ENCODE results near the gene CHST6. TPM values are rescaled to one million over a fixed set of nuclear protein-coding genes. Genes with fewer than 3 reads are reported as not detected.
"Not testable (repeated sequence)": the region's sequence is repeated elsewhere in the genome, so short reads cannot be mapped to it uniquely, and the experiment has no call there.

The CHST6 gene
- total RNA-seq, 8 experiments from 2014 or later = 0.10 to 9.6 (median 0.49) TPM

DNA sequence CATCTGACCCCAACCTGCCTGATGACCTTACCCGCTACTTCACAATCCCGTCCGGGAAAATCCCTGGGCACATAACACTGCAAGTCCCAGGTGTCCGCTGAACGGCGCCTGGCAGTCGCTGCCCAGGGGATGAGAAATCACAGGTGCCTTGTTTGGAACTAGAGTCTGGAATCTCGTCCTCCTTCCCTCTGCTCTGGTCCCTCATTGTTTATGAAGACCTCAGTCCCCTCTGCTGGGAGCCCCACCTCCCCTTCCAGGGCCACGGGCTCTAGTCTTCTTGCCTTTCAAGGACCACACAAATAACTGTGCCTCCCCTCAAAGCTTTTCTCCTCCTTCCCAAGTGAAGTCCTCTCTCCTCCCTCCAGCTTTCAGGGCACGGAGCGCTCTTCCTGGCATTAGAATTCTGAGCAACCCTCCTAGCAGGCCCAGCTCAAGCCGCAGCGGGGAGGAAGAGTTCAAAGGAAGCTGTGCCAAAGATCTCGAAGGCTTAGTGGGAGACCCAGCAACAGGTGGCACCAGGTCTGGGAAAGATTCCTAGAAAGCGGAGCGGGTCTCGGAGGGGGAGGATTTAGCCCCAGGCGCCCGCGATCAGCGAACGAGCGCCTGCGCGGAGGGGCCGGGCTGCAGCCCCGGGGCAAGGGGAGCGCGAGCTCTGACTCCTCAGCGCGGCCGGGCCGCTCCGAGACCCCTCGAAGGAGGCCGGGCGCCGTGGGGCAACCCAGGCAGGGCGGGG lies 31.7 kb downstream of the CHST6 start:
- H3K4me3 ChIP-seq = peak overlapping the region; percentile 56 to 92 (median 79)
- in situ Hi-C loops (cut with MboI; ENCODE audit: low pct_unique_long_range_greater_than_20kb in 2 of 9, low sequenced_read_pairs in 9 of 9, unreplicated experiment in 9 of 9) = loop anchor here in 2 of 9 experiments (25.0 kb wide), 2 partner anchors 149 to 299 kb away; partner anchors contain the start of gene ADAT1 (in 1 of the 2)
- ATAC-seq (replicated peaks in 6 of 8) = peak; percentile 12 to 25 (median 20)
- peaks cover 7 to 13% of the 10 kb centered on the region in 2 donors for H3K4me1 ChIP-seq (replicated peaks in 1 of 2)
- peak overlapping the region; percentile 80 to 89 for H3K27ac ChIP-seq
- 0% methylated on average over 3 to 10 of the region's 39 CpGs; no CpG with 5 or more reads in 8 of the 10 experiments for WGBS, 10 experiments

DNA sequence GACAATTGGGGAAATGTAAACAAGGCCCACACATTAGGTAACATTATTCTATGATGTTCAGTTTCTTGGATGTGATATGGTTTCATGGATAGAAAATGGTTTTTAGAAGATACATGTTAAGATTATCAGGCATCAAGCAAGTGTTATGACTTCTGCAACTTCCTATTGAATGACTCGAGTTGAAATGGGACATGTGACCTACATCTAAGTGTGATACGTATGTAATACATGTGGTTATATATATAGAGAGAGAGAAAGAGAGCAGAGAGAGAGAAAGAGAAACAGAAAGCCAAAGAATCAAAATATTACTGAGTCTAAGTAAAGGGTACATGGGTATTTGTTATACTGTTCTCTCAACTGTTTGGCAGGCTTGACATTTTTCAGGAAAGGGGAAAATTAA lies 32.4 kb downstream of the CHST6 start:
- Histone ChIP-seq H3K27ac (no peak overlapping the region), H3K4me3 (peak overlapping the region; percentile 56 to 92 (median 79)), H3K4me1 (replicated peaks in 1 of 2) (peaks cover 7 to 13% of the 10 kb centered on the region in 2 donors)
- ATAC-seq (replicated peaks in 6 of 8) = no peak
- in situ Hi-C loops (cut with MboI; ENCODE audit: low pct_unique_long_range_greater_than_20kb in 2 of 9, low sequenced_read_pairs in 9 of 9, unreplicated experiment in 9 of 9) = loop anchor here in 2 of 9 experiments (25.0 kb wide), 2 partner anchors 149 to 299 kb away; partner anchors contain the start of gene ADAT1 (in 1 of the 2)
- WGBS, 10 experiments = 4 to 88% (median 42%) methylated on average over 2 of the region's 2 CpGs; no CpG with 5 or more reads in 1 of the 10 experiments

GRCh38 chr16:75461575-75461974 lies 33.7 kb downstream of the CHST6 start:
- in situ Hi-C loops (cut with MboI; ENCODE audit: low pct_unique_long_range_greater_than_20kb in 2 of 9, low sequenced_read_pairs in 9 of 9, unreplicated experiment in 9 of 9) = loop anchor here in 2 of 9 experiments (25.0 kb wide), 2 partner anchors 151 to 301 kb away; partner anchors contain the start of gene ADAT1 (in 1 of the 2)
- no peak overlapping the region for H3K4me3 ChIP-seq
- H3K4me1 ChIP-seq (replicated peaks in 1 of 2) = peaks cover 7 to 13% of the 10 kb centered on the region in 2 donors
- WGBS, 10 experiments = 83 to 100% (median 94%) methylated on average over 1 to 2 of the region's 2 CpGs; no CpG with 5 or more reads in 5 of the 10 experiments
- ATAC-seq (replicated peaks in 6 of 8) = no peak
- no peak overlapping the region for H3K27ac ChIP-seq

GRCh38 chr16:75460446-75460845 lies 34.8 kb downstream of the CHST6 start:
- H3K4me3 ChIP-seq = no peak overlapping the region
- in situ Hi-C loops (cut with MboI; ENCODE audit: low pct_unique_long_range_greater_than_20kb in 2 of 9, low sequenced_read_pairs in 9 of 9, unreplicated experiment in 9 of 9) = loop anchor here in 2 of 9 experiments (25.0 kb wide), 2 partner anchors 152 to 302 kb away; partner anchors contain the start of gene ADAT1 (in 1 of the 2)
- 20% methylated on average over 1 of the region's 1 CpG; no CpG with 5 or more reads in 9 of the 10 experiments for WGBS, 10 experiments
- no peak for ATAC-seq (replicated peaks in 6 of 8)
- H3K4me1 ChIP-seq (replicated peaks in 1 of 2) = peaks cover 11 to 19% of the 10 kb centered on the region in 2 donors
- H3K27ac ChIP-seq = peak overlapping the region in 1 of 2 donors; percentile 9

- H3K4me1 ChIP-seq (replicated peaks in 1 of 2) = peaks cover 11 to 22% of the 10 kb centered on the region in 2 donors
- no peak overlapping the region for H3K27ac ChIP-seq
- H3K4me3 ChIP-seq = no peak overlapping the region
- no peak for ATAC-seq (replicated peaks in 6 of 8)
- in situ Hi-C loops (cut with MboI; ENCODE audit: low pct_unique_long_range_greater_than_20kb in 2 of 9, low sequenced_read_pairs in 9 of 9, unreplicated experiment in 9 of 9) = loop anchor here in 2 of 9 experiments (25.0 kb wide), 2 partner anchors 153 to 303 kb away; partner anchors contain the start of gene ADAT1 (in 1 of the 2)
- 80 to 100% (median 100%) methylated on average over 1 to 3 of the region's 4 CpGs; no CpG with 5 or more reads in 4 of the 10 experiments for WGBS, 10 experiments
Observed at GRCh38 chr16:75459691-75460090, 35.5 kb downstream of the CHST6 start.

DNA sequence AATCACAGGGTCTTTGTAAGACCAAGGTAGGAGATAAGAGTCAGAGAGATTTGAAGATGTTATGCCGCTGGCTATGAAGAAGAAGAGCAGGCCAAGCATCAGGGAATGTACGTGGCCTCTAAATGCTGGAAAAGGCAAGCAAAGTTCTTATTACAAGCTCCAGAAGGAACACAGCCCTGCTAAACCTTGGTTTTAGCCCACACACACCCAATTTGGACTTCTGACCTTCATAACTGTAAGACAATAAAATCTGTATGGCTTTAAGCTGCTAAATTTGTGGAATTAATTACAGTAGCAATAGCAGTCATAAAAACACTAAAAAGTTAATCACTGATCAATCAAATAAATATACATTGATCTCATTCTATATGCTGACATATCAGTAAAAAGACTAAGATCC lies 36.8 kb downstream of the CHST6 start:
- WGBS, 10 experiments = 77 to 100% (median 93%) methylated on average over 2 of the region's 2 CpGs; no CpG with 5 or more reads in 3 of the 10 experiments
- no peak overlapping the region for H3K27ac ChIP-seq

DNA sequence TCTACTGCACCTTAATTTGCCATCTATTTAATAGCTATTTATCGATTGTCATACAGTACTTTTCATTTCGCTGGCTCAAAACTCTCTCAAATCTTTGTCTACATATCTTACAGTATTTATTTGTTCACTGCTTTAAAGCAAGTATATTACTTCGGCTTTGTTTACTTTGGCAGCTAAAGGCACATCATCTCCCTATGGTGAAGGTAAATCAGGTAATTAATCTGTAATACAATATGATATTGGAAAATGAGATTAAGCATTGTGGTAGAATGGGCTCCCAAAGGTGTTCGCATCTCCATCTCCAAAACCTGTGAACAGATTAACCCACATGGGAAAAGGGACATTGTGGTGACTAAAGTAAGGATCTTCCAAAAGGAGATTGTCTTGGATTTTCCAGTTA lies 37.2 kb downstream of the CHST6 start:
- no peak for ATAC-seq (replicated peaks in 6 of 8)
- no peak overlapping the region for H3K4me3 ChIP-seq
- in situ Hi-C loops (cut with MboI; ENCODE audit: low pct_unique_long_range_greater_than_20kb in 2 of 9, low sequenced_read_pairs in 9 of 9, unreplicated experiment in 9 of 9) = loop anchor here in 2 of 9 experiments (25.0 kb wide), 2 partner anchors 154 to 304 kb away; partner anchors contain the start of gene ADAT1 (in 1 of the 2)
- H3K27ac ChIP-seq = no peak overlapping the region
- WGBS, 10 experiments = 83 to 100% (median 98%) methylated on average over 1 to 4 of the region's 4 CpGs; no CpG with 5 or more reads in 1 of the 10 experiments
- peaks cover 10 to 22% of the 10 kb centered on the region in 2 donors for H3K4me1 ChIP-seq (replicated peaks in 1 of 2)

More for the DNA sequence above, 36.8 kb downstream of the CHST6 start:
- ATAC-seq (replicated peaks in 6 of 8) = no peak
- H3K4me1 ChIP-seq (replicated peaks in 1 of 2) = peaks cover 11 to 23% of the 10 kb centered on the region in 2 donors
- in situ Hi-C loops (cut with MboI; ENCODE audit: low pct_unique_long_range_greater_than_20kb in 2 of 9, low sequenced_read_pairs in 9 of 9, unreplicated experiment in 9 of 9) = loop anchor here in 2 of 9 experiments (25.0 kb wide), 2 partner anchors 154 to 304 kb away; partner anchors contain the start of gene ADAT1 (in 1 of the 2)
- no peak overlapping the region for H3K4me3 ChIP-seq

GRCh38 chr16:75457485-75458021 lies 37.7 kb downstream of the CHST6 start:
- Histone ChIP-seq H3K4me3 (no peak overlapping the region), H3K4me1 (replicated peaks in 1 of 2) (peaks cover 5 to 18% of the 10 kb centered on the region in 2 donors), H3K27ac (no peak overlapping the region)
- ATAC-seq (replicated peaks in 6 of 8) = no peak
- in situ Hi-C loops (cut with MboI; ENCODE audit: low pct_unique_long_range_greater_than_20kb in 2 of 9, low sequenced_read_pairs in 9 of 9, unreplicated experiment in 9 of 9) = loop anchor here in 2 of 9 experiments (25.0 kb wide), 2 partner anchors 155 to 305 kb away; partner anchors contain the start of gene ADAT1 (in 1 of the 2)
- WGBS, 10 experiments = 80 to 100% (median 100%) methylated on average over 1 to 5 of the region's 5 CpGs; no CpG with 5 or more reads in 2 of the 10 experiments

GRCh38 chr16:75456971-75457370 lies 38.3 kb downstream of the CHST6 start:
- no peak for ATAC-seq (replicated peaks in 6 of 8)
- in situ Hi-C loops (cut with MboI; ENCODE audit: low pct_unique_long_range_greater_than_20kb in 2 of 9, low sequenced_read_pairs in 9 of 9, unreplicated experiment in 9 of 9) = loop anchor here in 2 of 9 experiments (25.0 kb wide), 2 partner anchors 155 to 305 kb away; partner anchors contain the start of gene ADAT1 (in 1 of the 2)
- WGBS, 10 experiments = 60 to 100% methylated on average over 1 of the region's 1 CpG; no CpG with 5 or more reads in 8 of the 10 experiments
- Histone ChIP-seq H3K4me1 (replicated peaks in 1 of 2) (peaks cover 5 to 17% of the 10 kb centered on the region in 2 donors), H3K4me3 (no peak overlapping the region), H3K27ac (no peak overlapping the region)

DNA sequence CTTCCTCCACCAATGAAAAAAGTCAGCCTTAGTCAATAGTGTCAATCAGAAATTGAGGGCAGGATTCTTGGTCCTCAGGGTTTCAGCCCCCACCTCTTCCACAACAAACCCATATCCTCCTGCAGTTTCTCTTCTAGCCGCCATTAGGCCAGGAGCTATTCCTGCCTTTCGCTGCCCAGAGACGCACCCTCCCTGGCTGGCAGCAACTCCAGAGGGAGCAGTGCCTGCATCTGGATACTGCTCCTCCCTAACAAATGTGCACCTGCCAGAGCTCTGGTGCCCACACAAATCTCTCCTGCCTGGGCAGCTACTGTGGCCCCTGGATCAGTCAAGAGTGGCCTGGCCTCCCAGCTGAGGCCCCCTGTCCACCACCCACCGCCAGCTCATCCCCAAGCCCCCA lies 38.8 kb downstream of the CHST6 start:
- H3K27ac ChIP-seq; H3K4me3 ChIP-seq; ATAC-seq (replicated peaks in 6 of 8): not testable (repeated sequence)
- in situ Hi-C loops (cut with MboI; ENCODE audit: low pct_unique_long_range_greater_than_20kb in 2 of 9, low sequenced_read_pairs in 9 of 9, unreplicated experiment in 9 of 9) = loop anchor here in 2 of 9 experiments (25.0 kb wide), 2 partner anchors 156 to 306 kb away; partner anchors contain the start of gene ADAT1 (in 1 of the 2)
- H3K4me1 ChIP-seq (replicated peaks in 1 of 2) = peaks cover 5 to 17% of the 10 kb centered on the region in 2 donors
- 100% methylated on average over 3 of the region's 4 CpGs; no CpG with 5 or more reads in 9 of the 10 experiments for WGBS, 10 experiments

DNA sequence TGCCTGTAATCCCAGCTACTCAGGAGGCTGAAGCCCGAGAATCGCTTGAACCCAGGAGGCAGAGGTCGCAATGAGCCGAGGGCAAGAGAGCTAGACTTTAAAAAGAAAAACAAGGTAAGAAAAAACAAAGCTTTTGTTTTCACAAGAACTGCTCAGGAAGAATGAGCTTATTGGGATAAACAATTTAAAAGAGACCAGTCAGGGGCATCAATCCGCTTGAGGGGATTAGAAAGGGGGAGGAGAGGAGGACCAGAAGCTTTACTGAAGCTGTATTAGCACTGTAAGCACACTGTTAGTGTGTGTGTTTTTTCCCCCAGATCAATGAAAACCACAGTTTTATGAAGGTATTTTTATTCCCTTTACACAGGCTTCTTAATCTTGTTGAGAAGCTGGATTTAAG lies 39.6 kb downstream of the CHST6 start:
- in situ Hi-C loops (cut with MboI; ENCODE audit: low pct_unique_long_range_greater_than_20kb in 2 of 9, low sequenced_read_pairs in 9 of 9, unreplicated experiment in 9 of 9) = loop anchor here in 2 of 9 experiments (25.0 kb wide), 2 partner anchors 157 to 307 kb away; partner anchors contain the start of gene ADAT1 (in 1 of the 2)
- Histone ChIP-seq H3K4me3 (no peak overlapping the region), H3K27ac (no peak overlapping the region), H3K4me1 (replicated peaks in 1 of 2) (peaks cover 5 to 16% of the 10 kb centered on the region in 2 donors)
- WGBS, 10 experiments = 60 to 95% (median 78%) methylated on average over 3 to 5 of the region's 5 CpGs; no CpG with 5 or more reads in 2 of the 10 experiments
- ATAC-seq (replicated peaks in 6 of 8) = no peak

DNA sequence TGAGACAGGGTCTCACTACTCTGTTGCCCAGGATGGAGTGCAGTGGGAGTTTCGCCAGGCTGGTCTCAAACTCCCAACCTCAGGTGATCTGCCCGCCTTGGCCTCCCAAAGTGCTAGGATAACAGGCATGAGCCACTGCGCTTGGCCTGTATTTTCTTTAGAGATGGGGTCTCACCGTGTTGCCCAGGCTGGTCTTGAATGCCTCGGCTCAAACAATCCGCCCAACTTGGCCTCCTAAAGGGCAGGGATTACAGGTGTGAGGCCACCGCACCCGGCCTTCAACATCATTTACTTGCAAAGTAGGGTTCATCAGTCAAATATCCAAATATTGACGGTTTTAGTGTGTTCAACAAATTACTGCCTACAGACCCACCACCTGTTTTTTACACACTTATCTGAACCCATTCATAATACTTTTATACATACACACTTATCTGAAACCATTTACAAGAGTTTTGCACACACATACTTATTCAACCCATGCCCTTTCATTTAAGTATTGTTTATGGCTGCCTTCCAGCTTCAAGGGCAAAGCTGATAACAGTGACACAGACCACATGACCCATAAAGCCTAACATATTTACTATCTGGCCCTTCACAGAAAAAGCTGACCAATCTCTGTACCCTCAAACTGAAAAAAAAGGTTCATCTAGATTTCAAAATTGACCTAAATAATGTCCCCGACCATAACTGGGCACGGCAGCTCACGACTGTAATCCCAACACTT lies 42.6 kb downstream of the CHST6 start:
- no peak for ATAC-seq (replicated peaks in 6 of 8)
- Histone ChIP-seq H3K4me3 (no peak overlapping the region), H3K4me1 (replicated peaks in 1 of 2) (peaks cover 5 to 11% of the 10 kb centered on the region in 2 donors), H3K27ac (no peak overlapping the region)
- in situ Hi-C loops (cut with MboI; ENCODE audit: low pct_unique_long_range_greater_than_20kb in 2 of 9, low sequenced_read_pairs in 9 of 9, unreplicated experiment in 9 of 9) = loop anchor here in 2 of 9 experiments (25.0 kb wide), 2 partner anchors 160 to 310 kb away; partner anchors contain the start of gene ADAT1 (in 1 of the 2)
- 80 to 100% (median 97%) methylated on average over 1 to 12 of the region's 12 CpGs; no CpG with 5 or more reads in 1 of the 10 experiments for WGBS, 10 experiments
